Mesothelial cell of epicardium (in vitro differentiated cells): ENCODE results near the gene NUP210. TPM values are rescaled to one million over a fixed set of nuclear protein-coding genes. Genes with fewer than 3 reads are reported as not detected.

ENCODE experiments used
- DNase-seq, 2 experiments: peaks; one replicate each; pipeline ENCODE4 v3.0.0; 2021; ENCODE audit warnings: low spot score in 2 of 2; ENCODE audit not compliant: unreplicated experiment in 2 of 2
- H3K27ac Mint-ChIP-seq: 2 replicates; pipeline ENCODE4 v1.8.0; 2021; ENCODE audit warnings: mixed read lengths
- H3K27me3 Mint-ChIP-seq: 2 replicates; pipeline ENCODE4 v1.8.0; 2021; ENCODE audit warnings: low read depth, mixed read lengths
- H3K36me3 Mint-ChIP-seq: 2 replicates; pipeline ENCODE4 v1.8.0; 2021; ENCODE audit warnings: mixed read lengths
- H3K4me1 Mint-ChIP-seq: 2 replicates; pipeline ENCODE4 v1.8.0; 2021; ENCODE audit warnings: mixed read lengths
- H3K4me3 Mint-ChIP-seq: 2 replicates; pipeline ENCODE4 v1.8.0; 2021; ENCODE audit warnings: mild to moderate bottlenecking, moderate library complexity, mixed read lengths
- H3K9me3 Mint-ChIP-seq: 2 replicates; pipeline ENCODE4 v1.8.0; 2021; ENCODE audit warnings: mixed read lengths
- total RNA-seq: library from RNA; stranded (reverse); gene quantifications from 3 replicates; pipeline ENCODE4 v1.2.1, GENCODE V29; 2021
- TF ChIP-seq, protein P1 (sequence below): fragments of 200-600 bp; sonication (generic); IDR thresholded peaks from one replicate; pipeline ENCODE4 v1.5.0; 2021; ENCODE audit warnings: antibody characterized with exemption; ENCODE audit not compliant: unreplicated experiment

Gene NUP210
- total RNA-seq, 1 donor from 2014 or later, result 27.9 TPM

DNA sequence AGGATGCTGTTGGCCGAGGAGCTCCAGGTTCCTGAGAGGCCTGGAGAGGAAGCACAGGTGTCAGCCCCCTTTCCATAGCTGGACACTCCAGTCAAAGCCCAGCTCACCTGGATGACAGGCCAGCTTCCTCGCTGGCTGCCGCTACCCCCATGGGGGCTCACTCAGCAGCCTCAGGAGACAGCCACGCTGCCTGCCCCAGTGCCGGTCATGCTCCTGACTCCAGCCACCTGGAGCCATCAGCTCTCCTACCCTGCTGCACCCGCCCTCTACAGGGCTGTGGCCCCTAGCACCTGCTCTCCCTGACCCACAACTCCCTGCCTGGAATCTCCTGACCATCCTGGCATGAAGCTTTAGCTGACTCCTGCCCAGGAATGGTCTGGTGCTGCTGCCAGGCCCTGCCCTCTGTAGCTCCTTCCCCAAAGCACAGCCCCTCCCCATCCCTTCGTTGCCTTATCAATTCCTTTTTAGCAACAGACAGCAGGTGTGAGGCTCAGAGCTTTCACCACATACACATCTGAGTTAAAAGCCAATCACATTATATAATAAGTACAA, 94.2 kb downstream of the NUP210 start:
- Mint-ChIP-seq H3K36me3 (no peaks in the 10 kb centered on the region), H3K27ac (no peak overlapping the region), H3K4me1 (no peaks in the 10 kb centered on the region), H3K4me3 (no peak overlapping the region), H3K27me3 (no peaks in the 10 kb centered on the region), H3K9me3 (no peaks in the 10 kb centered on the region)
- TF ChIP-seq, protein P1, sequence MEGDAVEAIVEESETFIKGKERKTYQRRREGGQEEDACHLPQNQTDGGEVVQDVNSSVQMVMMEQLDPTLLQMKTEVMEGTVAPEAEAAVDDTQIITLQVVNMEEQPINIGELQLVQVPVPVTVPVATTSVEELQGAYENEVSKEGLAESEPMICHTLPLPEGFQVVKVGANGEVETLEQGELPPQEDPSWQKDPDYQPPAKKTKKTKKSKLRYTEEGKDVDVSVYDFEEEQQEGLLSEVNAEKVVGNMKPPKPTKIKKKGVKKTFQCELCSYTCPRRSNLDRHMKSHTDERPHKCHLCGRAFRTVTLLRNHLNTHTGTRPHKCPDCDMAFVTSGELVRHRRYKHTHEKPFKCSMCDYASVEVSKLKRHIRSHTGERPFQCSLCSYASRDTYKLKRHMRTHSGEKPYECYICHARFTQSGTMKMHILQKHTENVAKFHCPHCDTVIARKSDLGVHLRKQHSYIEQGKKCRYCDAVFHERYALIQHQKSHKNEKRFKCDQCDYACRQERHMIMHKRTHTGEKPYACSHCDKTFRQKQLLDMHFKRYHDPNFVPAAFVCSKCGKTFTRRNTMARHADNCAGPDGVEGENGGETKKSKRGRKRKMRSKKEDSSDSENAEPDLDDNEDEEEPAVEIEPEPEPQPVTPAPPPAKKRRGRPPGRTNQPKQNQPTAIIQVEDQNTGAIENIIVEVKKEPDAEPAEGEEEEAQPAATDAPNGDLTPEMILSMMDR, result no peak
- DNase-seq, result no peak

DNA sequence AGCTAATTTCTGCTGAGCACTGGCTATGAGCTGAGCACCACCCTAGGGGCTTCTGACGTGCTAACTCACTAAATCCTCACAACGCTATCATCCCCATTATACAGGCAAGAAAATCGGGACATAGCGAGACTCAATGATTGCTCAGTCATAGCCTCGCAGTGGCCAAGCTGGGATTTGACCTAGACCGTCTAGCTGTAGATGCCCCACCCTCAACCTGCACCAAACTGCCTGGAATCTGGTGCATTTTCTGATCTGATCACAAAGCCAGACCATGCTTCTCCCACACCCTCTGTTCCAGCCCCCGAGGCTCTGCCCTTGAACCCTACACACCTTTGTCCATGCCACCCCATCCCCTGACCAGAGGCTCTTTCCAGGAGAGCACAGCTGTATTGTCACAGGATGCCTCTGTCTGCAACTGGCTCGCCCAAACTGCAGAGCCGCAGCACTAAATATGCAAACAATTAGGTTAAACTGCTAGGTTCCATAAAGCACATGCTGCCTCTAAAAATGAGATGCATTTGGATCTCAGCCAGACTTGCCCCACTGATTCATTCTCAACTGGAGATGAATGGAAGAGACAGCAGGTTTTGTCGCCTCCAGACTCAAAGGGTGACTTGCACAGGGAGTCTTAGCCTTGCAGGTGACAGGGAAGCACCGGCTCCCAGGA, 95.2 kb downstream of the NUP210 start:
- TF ChIP-seq, protein P1, result no peak
- Mint-ChIP-seq H3K36me3 (peaks cover 1% of the 10 kb centered on the region), H3K4me1 (no peaks in the 10 kb centered on the region), H3K27me3 (no peaks in the 10 kb centered on the region), H3K27ac (no peak overlapping the region), H3K9me3 (no peaks in the 10 kb centered on the region), H3K4me3 (no peak overlapping the region)
- DNase-seq, result no peak

DNA sequence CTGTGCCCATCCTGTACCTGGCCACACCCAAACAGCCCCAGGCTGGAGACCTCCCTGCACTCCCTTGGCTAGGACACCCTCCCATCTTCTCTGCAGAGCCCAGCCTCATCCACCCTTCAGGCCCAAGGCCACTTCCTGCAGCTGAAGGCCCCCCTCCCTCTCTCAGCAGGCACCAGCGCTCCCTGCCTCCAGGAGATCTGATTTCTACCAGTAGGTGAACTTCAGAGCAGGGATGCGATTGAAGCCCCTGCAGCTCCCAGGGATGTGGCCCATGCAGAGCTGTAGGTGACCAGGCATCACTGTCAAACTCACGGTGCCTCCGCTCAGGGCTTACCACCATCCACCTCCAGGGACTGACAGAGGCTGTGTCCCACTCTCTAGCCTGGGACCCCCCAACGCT, 96.3 kb downstream of the NUP210 start:
- DNase-seq, result no peak
- H3K9me3 Mint-ChIP-seq, result no peaks in the 10 kb centered on the region
- H3K36me3 Mint-ChIP-seq, result peaks cover 3% of the 10 kb centered on the region
- H3K4me3 Mint-ChIP-seq, result no peak overlapping the region
- no peaks in the 10 kb centered on the region for H3K4me1 Mint-ChIP-seq
- H3K27ac Mint-ChIP-seq, result no peak overlapping the region
- TF ChIP-seq, protein P1, result no peak
- H3K27me3 Mint-ChIP-seq, result no peaks in the 10 kb centered on the region

DNA sequence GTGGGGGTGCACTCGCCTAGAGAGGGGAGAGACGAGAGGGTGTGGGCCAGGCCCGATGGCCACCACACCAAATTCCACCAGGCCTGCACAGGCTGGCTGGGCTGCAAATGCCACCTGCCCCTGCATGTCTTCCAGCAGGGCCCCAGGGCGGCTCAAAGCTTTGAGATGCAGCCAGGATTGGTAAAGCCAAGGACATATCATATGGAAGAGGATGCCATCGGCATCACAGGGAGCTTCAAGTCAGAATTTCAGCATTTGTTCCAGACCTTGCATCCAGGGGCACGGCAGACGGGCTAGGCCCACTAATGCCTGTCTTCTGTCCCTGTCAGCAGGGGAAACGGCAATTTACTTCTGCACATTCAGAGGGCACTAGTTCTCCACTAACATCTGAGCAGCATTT, 97.8 kb downstream of the NUP210 start:
- Mint-ChIP-seq H3K27me3 (no peaks in the 10 kb centered on the region), H3K9me3 (no peaks in the 10 kb centered on the region)
- TF ChIP-seq, protein P1, result no peak

DNA sequence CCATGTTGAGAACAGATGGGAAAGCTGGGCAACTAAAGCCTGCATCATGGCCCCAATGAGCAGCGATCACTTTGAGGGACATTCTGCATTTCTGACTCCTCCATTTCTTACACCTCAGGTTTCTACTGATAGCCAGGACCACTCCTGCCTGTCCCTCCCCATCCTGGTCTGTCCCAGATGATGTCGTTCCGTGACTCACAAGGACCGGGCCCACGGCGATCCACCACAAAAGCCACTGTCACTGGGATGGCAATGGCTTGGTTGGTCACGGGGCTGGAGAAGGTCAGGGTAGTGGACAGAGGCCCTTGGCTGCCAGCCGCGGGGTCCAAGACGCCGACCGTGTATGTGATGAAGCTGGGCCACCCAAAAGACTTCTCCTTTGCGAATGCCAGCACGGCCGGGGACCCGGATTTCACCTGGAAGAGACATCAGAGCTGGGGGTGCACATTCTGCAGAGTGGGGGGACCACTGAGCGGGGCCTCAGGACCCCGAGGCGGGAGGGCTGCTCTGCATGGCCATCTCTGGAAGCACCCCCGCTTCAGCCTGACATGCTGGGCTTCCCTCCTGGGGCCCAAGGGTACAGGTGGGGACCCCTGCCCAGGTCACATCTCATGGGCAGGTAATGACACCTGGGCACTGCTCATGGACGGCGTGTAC, 100.4 kb downstream of the NUP210 start:
- Mint-ChIP-seq H3K27ac (no peak overlapping the region), H3K36me3 (peaks cover 3% of the 10 kb centered on the region), H3K9me3 (no peaks in the 10 kb centered on the region), H3K27me3 (no peaks in the 10 kb centered on the region), H3K4me1 (no peaks in the 10 kb centered on the region), H3K4me3 (no peak overlapping the region)
- TF ChIP-seq, protein P1, result no peak
- no peak for DNase-seq

More for the DNA sequence above, 97.8 kb downstream of the NUP210 start:
- H3K36me3 Mint-ChIP-seq, result peaks cover 3% of the 10 kb centered on the region
- H3K27ac Mint-ChIP-seq, result no peak overlapping the region
- no peak for DNase-seq
- H3K4me3 Mint-ChIP-seq, result no peak overlapping the region
- H3K4me1 Mint-ChIP-seq, result no peaks in the 10 kb centered on the region
